C4-2B (cell line): ENCODE measurements around the gene BAHD1.

Source experiments
- CTCF ChIP-seq: fragments of 450-650 bp; conservative IDR thresholded peaks from 2 replicates; pipeline ENCODE4 v1.5.1; 2017; ENCODE audit warnings: mild to moderate bottlenecking
- ZFX ChIP-seq: fragments of 450-650 bp; IDR thresholded peaks from 2 replicates; pipeline ENCODE4 v1.6.1; 2017

- TF ChIP-seq CTCF (no peak), ZFX (no peak)
These were observed 2.5 kb downstream of the BAHD1 start for GRCh38 chr15:40443255-40443654.
